ENCODE results near the gene BRD3.

DNA sequence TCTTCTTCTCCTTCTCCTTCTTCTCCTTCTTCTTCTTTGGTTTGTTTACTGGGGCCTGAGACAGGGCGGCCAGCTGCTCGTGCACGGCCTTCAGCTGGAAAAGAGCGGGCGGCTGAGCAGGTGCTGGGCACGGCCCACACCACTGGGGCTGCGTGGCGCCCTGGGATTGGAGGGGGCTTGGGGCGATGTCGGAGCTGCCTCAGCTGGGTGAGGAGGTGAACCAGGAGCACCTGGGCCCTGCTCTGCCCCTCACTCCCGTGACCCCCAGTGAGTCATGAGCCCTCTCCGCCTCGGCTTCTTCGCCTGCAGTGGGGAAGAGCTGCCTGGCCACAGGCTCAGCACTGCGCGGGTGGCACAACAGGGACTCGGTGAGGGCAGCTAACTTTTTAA lies 27.7 kb downstream of the BRD3 start:
- TF ChIP-seq POLR2A (IDR thresholded peaks at IDR 0.05), result no peak
- no peak for TF ChIP-seq EP300 (IDR thresholded peaks at IDR 0.05)
